Coronary artery (tissue), 2 donors: ENCODE results near the gene FBXL7.

Experiments used
- DNase-seq: peaks from one replicate; pipeline ENCODE4 v3.0.0-alpha.2; 2017; ENCODE audit warnings: low spot score
- H3K27ac ChIP-seq, 2 donors: fragments of 200-600 bp; sonication (generic); one replicate each; pipeline ENCODE4 v1.5.1; 2016 to 2019
- H3K4me3 ChIP-seq: fragments of 200-600 bp; sonication (generic); 2 replicates; pipeline ENCODE4 v1.5.1; 2016; ENCODE audit warnings: mild to moderate bottlenecking, moderate library complexity
- TF ChIP-seq, protein P1 (sequence below): fragments of 200-600 bp; sonication (generic); IDR thresholded peaks from one replicate; pipeline ENCODE4 v1.5.1; 2019; ENCODE audit warnings: antibody characterized with exemption

The FBXL7 gene

DNA sequence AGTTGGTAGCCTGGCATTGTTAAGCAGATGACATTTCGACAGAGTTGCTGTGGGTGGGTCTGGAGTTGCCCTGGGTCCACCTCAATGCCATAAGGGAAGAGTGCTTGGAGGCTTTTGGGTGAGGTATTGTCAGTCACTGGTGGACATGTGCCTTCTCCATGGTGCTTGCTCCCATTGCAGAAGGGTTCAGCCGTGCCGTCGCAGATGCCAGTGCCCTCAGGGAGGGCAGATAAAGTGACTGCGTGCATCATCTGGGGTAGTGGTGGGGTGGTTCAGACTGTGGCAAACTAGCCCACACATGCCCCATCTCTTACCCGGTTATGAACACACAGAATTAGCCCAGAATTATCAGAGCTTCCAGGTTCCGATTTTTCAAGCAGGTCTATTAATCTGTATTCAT lies 71.6 kb downstream of the FBXL7 start:
- no peak overlapping the region for H3K4me3 ChIP-seq
- no peak for DNase-seq
- TF ChIP-seq, protein P1, sequence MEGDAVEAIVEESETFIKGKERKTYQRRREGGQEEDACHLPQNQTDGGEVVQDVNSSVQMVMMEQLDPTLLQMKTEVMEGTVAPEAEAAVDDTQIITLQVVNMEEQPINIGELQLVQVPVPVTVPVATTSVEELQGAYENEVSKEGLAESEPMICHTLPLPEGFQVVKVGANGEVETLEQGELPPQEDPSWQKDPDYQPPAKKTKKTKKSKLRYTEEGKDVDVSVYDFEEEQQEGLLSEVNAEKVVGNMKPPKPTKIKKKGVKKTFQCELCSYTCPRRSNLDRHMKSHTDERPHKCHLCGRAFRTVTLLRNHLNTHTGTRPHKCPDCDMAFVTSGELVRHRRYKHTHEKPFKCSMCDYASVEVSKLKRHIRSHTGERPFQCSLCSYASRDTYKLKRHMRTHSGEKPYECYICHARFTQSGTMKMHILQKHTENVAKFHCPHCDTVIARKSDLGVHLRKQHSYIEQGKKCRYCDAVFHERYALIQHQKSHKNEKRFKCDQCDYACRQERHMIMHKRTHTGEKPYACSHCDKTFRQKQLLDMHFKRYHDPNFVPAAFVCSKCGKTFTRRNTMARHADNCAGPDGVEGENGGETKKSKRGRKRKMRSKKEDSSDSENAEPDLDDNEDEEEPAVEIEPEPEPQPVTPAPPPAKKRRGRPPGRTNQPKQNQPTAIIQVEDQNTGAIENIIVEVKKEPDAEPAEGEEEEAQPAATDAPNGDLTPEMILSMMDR: no peak
- no peak overlapping the region for H3K27ac ChIP-seq

GRCh38 chr5:15573590-15573989 lies 73.6 kb downstream of the FBXL7 start:
- TF ChIP-seq, protein P1: no peak
- no peak overlapping the region for H3K27ac ChIP-seq
- no peak overlapping the region for H3K4me3 ChIP-seq
- no peak for DNase-seq

- DNase-seq: no peak
- no peak overlapping the region for H3K4me3 ChIP-seq
- TF ChIP-seq, protein P1: no peak
- H3K27ac ChIP-seq: no peak overlapping the region
Measured at GRCh38 chr5:15574128-15574527, 74.1 kb downstream of the FBXL7 start.

DNA sequence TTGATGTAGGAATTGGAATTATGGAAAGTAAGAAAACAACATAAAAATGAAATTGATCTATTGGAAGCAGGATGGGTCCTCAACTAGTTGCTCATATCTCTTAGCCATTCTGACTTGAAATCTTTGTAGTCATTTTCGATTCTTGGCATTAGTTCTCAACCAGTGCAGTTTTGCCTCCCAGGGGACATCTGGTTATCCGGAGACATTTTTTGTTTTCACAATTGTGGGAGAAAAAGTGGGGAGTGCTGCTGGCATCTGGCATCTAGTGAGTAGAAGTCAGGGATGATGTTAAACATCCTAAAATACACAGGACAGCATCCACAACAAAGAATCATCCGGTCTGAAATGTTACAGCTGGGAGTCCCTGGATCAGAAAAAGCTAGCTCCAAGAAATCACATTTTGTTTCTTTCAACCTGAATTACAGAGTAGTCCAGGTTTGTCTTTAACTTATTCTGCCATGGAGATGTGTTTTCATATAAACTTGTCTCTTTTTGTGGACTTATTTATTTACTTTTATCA lies 74.9 kb downstream of the FBXL7 start:
- TF ChIP-seq, protein P1: no peak
- H3K4me3 ChIP-seq: peak overlapping the region; percentile 22
- DNase-seq: no peak
- no peak overlapping the region for H3K27ac ChIP-seq

DNA sequence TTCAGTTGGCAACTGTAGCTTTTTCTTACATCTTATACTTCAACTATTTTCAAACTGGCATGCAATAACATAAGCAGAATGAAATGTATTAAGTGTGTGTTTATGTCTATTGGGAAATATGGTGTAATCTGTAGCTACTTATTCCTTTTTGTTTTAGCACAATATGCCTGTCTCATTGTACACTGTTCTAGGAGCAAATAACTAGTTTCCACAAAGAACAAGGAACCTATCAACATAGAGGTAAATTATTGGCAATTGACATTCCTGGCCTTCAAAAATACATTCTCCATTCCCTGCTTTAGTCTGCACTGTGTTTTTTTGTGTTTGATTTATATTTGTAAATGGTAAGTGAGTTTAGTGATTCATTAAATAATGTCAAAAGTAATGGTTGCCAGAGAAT lies 75.7 kb downstream of the FBXL7 start:
- no peak for DNase-seq

DNA sequence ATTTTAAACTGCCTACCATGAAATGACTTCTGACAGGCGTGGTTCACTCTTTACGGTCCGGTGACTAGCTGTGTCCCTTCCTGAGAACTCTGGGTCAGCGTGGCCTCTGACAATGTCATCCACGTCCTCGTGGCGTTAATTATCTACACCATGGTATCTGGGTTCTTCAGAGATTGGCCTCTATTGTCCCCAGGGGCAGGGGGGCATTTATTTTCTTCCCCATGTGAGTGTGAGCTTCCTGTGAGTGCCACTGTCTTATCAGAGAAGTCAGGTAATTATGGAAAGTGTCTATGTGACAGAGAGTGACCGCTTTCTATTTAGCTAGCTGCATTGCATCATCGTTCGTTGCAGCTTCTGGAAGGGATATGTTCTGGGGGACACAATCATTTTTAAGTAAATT lies 77.2 kb downstream of the FBXL7 start:
- H3K4me3 ChIP-seq: no peak overlapping the region
- DNase-seq: no peak
- TF ChIP-seq, protein P1: no peak
- no peak overlapping the region for H3K27ac ChIP-seq

More for the DNA sequence above, 75.7 kb downstream of the FBXL7 start:
- no peak overlapping the region for H3K4me3 ChIP-seq
- TF ChIP-seq, protein P1: no peak
- H3K27ac ChIP-seq: no peak overlapping the region

DNA sequence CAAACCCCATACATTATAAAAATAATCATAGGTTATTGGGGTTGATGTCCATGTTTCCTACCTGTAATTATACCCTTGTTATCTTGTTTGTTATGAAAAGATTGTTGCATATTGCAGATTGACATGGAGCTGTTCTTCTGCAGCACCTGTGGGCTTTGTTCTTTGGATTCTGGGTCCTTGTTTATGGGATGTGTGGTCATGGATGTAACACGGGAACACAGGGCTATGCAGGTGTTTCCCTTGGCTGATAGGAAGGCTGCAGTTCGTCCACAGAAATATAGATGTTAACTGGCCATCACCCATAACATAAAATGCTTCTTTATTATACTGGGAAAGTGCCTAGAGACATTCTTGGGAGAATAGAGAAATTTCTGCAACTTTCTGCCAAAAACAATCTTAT lies 77.9 kb downstream of the FBXL7 start:
- H3K27ac ChIP-seq: no peak overlapping the region
- H3K4me3 ChIP-seq: no peak overlapping the region
- no peak for DNase-seq
- TF ChIP-seq, protein P1: no peak
